ENCODE measurements around the gene APOBEC3G.
A peak's percentile ranks its signal among the peaks of the same experiment; 100 is the strongest.

DNA sequence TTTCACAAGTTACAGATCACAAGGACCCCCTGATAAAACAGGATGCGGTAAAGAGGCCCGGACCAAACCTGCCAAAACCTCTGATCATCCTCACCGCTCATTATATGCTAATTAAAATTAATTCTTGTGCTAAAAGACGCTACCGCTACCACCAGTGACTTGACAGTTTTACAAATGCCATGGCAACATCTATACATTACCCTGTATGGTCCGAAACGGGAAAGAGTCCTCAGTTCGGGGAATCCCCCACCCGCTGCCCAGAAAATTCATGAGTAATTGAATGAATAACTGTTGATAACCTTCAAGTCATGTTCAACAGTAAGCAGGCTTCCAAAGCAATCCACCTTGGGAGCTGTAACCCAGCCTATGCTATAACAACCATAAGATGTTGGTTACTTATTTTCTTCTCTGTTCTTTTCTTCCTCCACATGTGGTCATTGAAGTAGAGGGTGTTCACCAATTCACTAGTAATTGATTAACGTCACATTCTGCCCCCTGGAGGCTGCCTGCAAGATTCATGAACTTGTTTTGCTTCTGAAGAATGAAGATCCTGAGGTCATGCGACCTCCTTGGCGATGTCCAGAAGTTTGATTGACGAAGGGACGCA, 40.6 kb downstream of the APOBEC3G start:
- TF ChIP-seq, protein P1, sequence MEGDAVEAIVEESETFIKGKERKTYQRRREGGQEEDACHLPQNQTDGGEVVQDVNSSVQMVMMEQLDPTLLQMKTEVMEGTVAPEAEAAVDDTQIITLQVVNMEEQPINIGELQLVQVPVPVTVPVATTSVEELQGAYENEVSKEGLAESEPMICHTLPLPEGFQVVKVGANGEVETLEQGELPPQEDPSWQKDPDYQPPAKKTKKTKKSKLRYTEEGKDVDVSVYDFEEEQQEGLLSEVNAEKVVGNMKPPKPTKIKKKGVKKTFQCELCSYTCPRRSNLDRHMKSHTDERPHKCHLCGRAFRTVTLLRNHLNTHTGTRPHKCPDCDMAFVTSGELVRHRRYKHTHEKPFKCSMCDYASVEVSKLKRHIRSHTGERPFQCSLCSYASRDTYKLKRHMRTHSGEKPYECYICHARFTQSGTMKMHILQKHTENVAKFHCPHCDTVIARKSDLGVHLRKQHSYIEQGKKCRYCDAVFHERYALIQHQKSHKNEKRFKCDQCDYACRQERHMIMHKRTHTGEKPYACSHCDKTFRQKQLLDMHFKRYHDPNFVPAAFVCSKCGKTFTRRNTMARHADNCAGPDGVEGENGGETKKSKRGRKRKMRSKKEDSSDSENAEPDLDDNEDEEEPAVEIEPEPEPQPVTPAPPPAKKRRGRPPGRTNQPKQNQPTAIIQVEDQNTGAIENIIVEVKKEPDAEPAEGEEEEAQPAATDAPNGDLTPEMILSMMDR (IDR thresholded peaks at IDR 0.05; ENCODE audit: poor library complexity), result peak; percentile 46
- no peak for TF ChIP-seq EZH2 (IDR thresholded peaks at IDR 0.05; ENCODE audit: borderline replicate concordance)
- no peak for TF ChIP-seq EZH2phosphoT487 (IDR thresholded peaks at IDR 0.05; ENCODE audit: low read depth, severe bottlenecking, unreplicated experiment)
